H9 (cell line): Measurements from ENCODE around the gene POLH. TPM values are rescaled to one million over a fixed set of nuclear protein-coding genes. Genes with fewer than 3 reads are reported as not detected.

ENCODE experiments used
- total RNA-seq: library from RNA; stranded (reverse); gene quantifications from 2 replicates; pipeline ENCODE4 v1.2.1, GENCODE V29; 2021

POLH gene
- total RNA-seq, 1 experiment from 2014 or later, result 12.6 TPM

Other genes with a start within 250 kb of the POLH start
- gene ZNF318, start 206.5 kb upstream of the POLH start, total RNA-seq, result 15.0 and 16.3 TPM in 2 replicates
- gene ABCC10, start 148.6 kb upstream of the POLH start, total RNA-seq, result 28.0 and 31.8 TPM in 2 replicates
- 0.57 and 0.96 TPM in 2 replicates for gene DLK2, start 120.6 kb upstream of the POLH start, total RNA-seq
- 45.1 and 49.2 TPM in 2 replicates for gene TJAP1, start 98.6 kb upstream of the POLH start, total RNA-seq
- gene LRRC73, start 65.8 kb upstream of the POLH start, total RNA-seq, result 0.26 and 0.55 TPM in 2 replicates
- 80.7 and 84.5 TPM in 2 replicates for gene YIPF3, start 59.3 kb upstream of the POLH start, total RNA-seq
- 75.8 and 76.6 TPM in 2 replicates for gene POLR1C, start 59.1 kb upstream of the POLH start, total RNA-seq
- gene XPO5, start 147 bp upstream of the POLH start, total RNA-seq, result 107 and 114 TPM in 2 replicates
- gene GTPBP2, start 53.1 kb downstream of the POLH start, total RNA-seq, result 67.6 and 72.2 TPM in 2 replicates
- gene MAD2L1BP, start 59.7 kb downstream of the POLH start, total RNA-seq, result 46.3 and 47.6 TPM in 2 replicates
- 0.39 and 0.50 TPM in 2 replicates for gene RSPH9, start 68.9 kb downstream of the POLH start, total RNA-seq
- gene MRPS18A, start 111.6 kb downstream of the POLH start, total RNA-seq, result 65.1 and 67.3 TPM in 2 replicates
- 46.1 and 47.9 TPM in 2 replicates for gene VEGFA, start 194.0 kb downstream of the POLH start, total RNA-seq